Neuronal stem cell (in vitro differentiated cells): ENCODE results near the gene NKX2-8.

ENCODE experiments used
- DNase-seq: peaks from one replicate; pipeline ENCODE4 v3.0.0-alpha.2; 2013; ENCODE audit warnings: low spot score
- H2AFZ ChIP-seq: one replicate; pipeline ENCODE4 v1.6.1; 2013; ENCODE audit warnings: mild to moderate bottlenecking, low read length, inconsistent platforms
- H2AK5ac ChIP-seq: 2 replicates; pipeline ENCODE4 v1.6.1; 2013; ENCODE audit warnings: low read depth, mild to moderate bottlenecking, inconsistent platforms, low read length, moderate library complexity, mixed read lengths
- H2BK120ac ChIP-seq: 2 replicates; pipeline ENCODE4 v1.6.1; 2013; ENCODE audit warnings: low read depth, mild to moderate bottlenecking, inconsistent platforms, low read length, moderate library complexity, mixed read lengths
- H2BK12ac ChIP-seq: one replicate; pipeline ENCODE4 v1.6.1; 2013; ENCODE audit warnings: low read length, inconsistent platforms
- H2BK15ac ChIP-seq: 2 replicates; pipeline ENCODE4 v1.6.1; 2013; ENCODE audit warnings: mild to moderate bottlenecking, low read length, inconsistent platforms, mixed read lengths
- H2BK5ac ChIP-seq: one replicate; pipeline ENCODE4 v1.6.1; 2013; ENCODE audit warnings: inconsistent platforms, mild to moderate bottlenecking, low read length, moderate library complexity
- H3K14ac ChIP-seq: one replicate; pipeline ENCODE4 v1.6.1; 2013; ENCODE audit warnings: low read length, inconsistent platforms
- H3K18ac ChIP-seq: 2 replicates; pipeline ENCODE4 v1.6.1; 2013; ENCODE audit warnings: low read length, inconsistent platforms
- H3K23ac ChIP-seq: 2 replicates; pipeline ENCODE4 v1.6.1; 2013; ENCODE audit warnings: low read depth, mild to moderate bottlenecking, mixed read lengths, low read length, inconsistent platforms; ENCODE audit not compliant: poor library complexity
- H3K27ac ChIP-seq: replicated peaks from 3 replicates; pipeline ENCODE4 v1.5.1; 2013; ENCODE audit warnings: low read length, inconsistent platforms
- H3K27me3 ChIP-seq, 3 experiments: 2 replicates each; pipeline ENCODE4 v1.6.1; 2013; ENCODE audit warnings: low read length in 3 of 3, mild to moderate bottlenecking in 2 of 3, inconsistent platforms in 1 of 3, low read depth in 1 of 3, mixed read lengths in 1 of 3, moderate library complexity in 1 of 3; ENCODE audit not compliant: control insufficient read depth in 3 of 3, insufficient read depth in 3 of 3
- H3K36me3 ChIP-seq, 2 donors: replicated peaks in 1 of 2; 2 replicates each; pipeline ENCODE4 v1.6.1; 2013; ENCODE audit warnings: low read length in 2 of 2; ENCODE audit not compliant: control insufficient read depth in 2 of 2, insufficient read depth in 2 of 2
- H3K4ac ChIP-seq: 2 replicates; pipeline ENCODE4 v1.6.1; 2013; ENCODE audit warnings: inconsistent platforms, mild to moderate bottlenecking, low read length, moderate library complexity
- H3K4me1 ChIP-seq, 2 donors: 1 replicate in 1 of 2; 2 replicates in 1 of 2; pipeline ENCODE4 v1.6.1; 2013; ENCODE audit warnings: low read length in 2 of 2, low read depth in 1 of 2; ENCODE audit not compliant: control insufficient read depth in 2 of 2, insufficient read depth in 1 of 2
- H3K4me2 ChIP-seq: one replicate; pipeline ENCODE4 v1.6.1; 2013; ENCODE audit warnings: mild to moderate bottlenecking, low read length, inconsistent platforms; ENCODE audit not compliant: insufficient read depth, poor library complexity, severe bottlenecking
- H3K4me3 ChIP-seq, 2 donors: 2 replicates each; pipeline ENCODE4 v1.5.1; 2013; ENCODE audit warnings: low read length in 2 of 2, mild to moderate bottlenecking in 2 of 2, inconsistent platforms in 1 of 2, moderate library complexity in 1 of 2
- H3K79me1 ChIP-seq: one replicate; pipeline ENCODE4 v1.6.1; 2013; ENCODE audit warnings: low read depth, mild to moderate bottlenecking, inconsistent platforms, low read length, moderate library complexity
- H3K9ac ChIP-seq: one replicate; pipeline ENCODE4 v1.6.1; 2013; ENCODE audit warnings: mild to moderate bottlenecking, low read depth, low read length, inconsistent platforms; ENCODE audit not compliant: poor library complexity
- H3K9me3 ChIP-seq, 2 donors: replicated peaks in 1 of 2; 2 replicates each; pipeline versions ENCODE3 to v1.6.1; 2013; ENCODE audit warnings: low read length in 2 of 2, mild to moderate bottlenecking in 2 of 2, inconsistent platforms in 1 of 2, low read depth in 1 of 2, mixed read lengths in 1 of 2, moderate library complexity in 1 of 2; ENCODE audit not compliant: control insufficient read depth in 2 of 2, insufficient read depth in 1 of 2
- H4K8ac ChIP-seq: one replicate; pipeline ENCODE4 v1.6.1; 2013; ENCODE audit warnings: low read depth, mild to moderate bottlenecking, inconsistent platforms, low read length, moderate library complexity
- H4K91ac ChIP-seq: one replicate; pipeline ENCODE4 v1.6.1; 2013; ENCODE audit warnings: low read length, low read depth, mild to moderate bottlenecking, inconsistent platforms; ENCODE audit not compliant: poor library complexity
- WGBS, 2 donors: extraction: QIAGEN DNeasy Blood & Tissue Kit; methylation state at CpG; one replicate each; pipeline ENCODE4 v1.1.7; 2013; ENCODE audit warnings: missing lambda C conversion rate in 2 of 2, mixed read lengths in 1 of 2; ENCODE audit not compliant: insufficient read length in 2 of 2, insufficient replicate concordance in 1 of 2; ENCODE audit errors: extremely low coverage in 2 of 2; 5-methylcytosine and 5-hydroxymethylcytosine counted together

Gene NKX2-8

GRCh38 chr14:36591482-36591881 lies 9.1 kb upstream of the NKX2-8 start:
- Histone ChIP-seq H3K4me2 (no peak overlapping the region), H4K91ac (no peak overlapping the region), H3K36me3 (no peaks in the 10 kb centered on the region), H3K9me3 (peaks cover 0 to 3% of the 10 kb centered on the region in 2 donors), H3K27ac (no peak overlapping the region), H3K79me1 (no peaks in the 10 kb centered on the region), H3K14ac (no peak overlapping the region), H3K4ac (no peak overlapping the region), H2BK12ac (no peak overlapping the region), H4K8ac (no peak overlapping the region), H3K4me3 (no peak overlapping the region), H3K18ac (no peak overlapping the region), H2BK120ac (no peak overlapping the region), H2AK5ac (no peak overlapping the region), H3K23ac (no peak overlapping the region), H3K27me3 (peaks cover 5 to 91% (median 39%) of the 10 kb centered on the region in 3 experiments), H2BK5ac (no peak overlapping the region), H2AFZ (no peak overlapping the region), H3K4me1 (peaks cover 0 to 2% of the 10 kb centered on the region in 2 donors), H2BK15ac (no peak overlapping the region), H3K9ac (no peak overlapping the region)
- no peak for DNase-seq

- no peak overlapping the region for H3K14ac ChIP-seq
- H3K4me2 ChIP-seq = no peak overlapping the region
- no peak for DNase-seq
- H3K18ac ChIP-seq = no peak overlapping the region
- H3K9ac ChIP-seq = no peak overlapping the region
- no peak overlapping the region for H3K4me3 ChIP-seq
- H2BK120ac ChIP-seq = no peak overlapping the region
- no peak overlapping the region for H3K23ac ChIP-seq
- no peak overlapping the region for H4K8ac ChIP-seq
- peaks cover 12 to 94% (median 58%) of the 10 kb centered on the region in 3 experiments for H3K27me3 ChIP-seq
- no peak overlapping the region for H2AK5ac ChIP-seq
- no peak overlapping the region for H2BK12ac ChIP-seq
- H3K4ac ChIP-seq = no peak overlapping the region
- no peaks in the 10 kb centered on the region for H3K9me3 ChIP-seq
- H3K36me3 ChIP-seq = no peaks in the 10 kb centered on the region
- H3K79me1 ChIP-seq = no peaks in the 10 kb centered on the region
- no peak overlapping the region for H3K27ac ChIP-seq
- peaks cover 0 to 2% of the 10 kb centered on the region in 2 donors for H3K4me1 ChIP-seq
- no peak overlapping the region for H4K91ac ChIP-seq
- no CpG with 5 or more reads among the region's 7 CpGs for WGBS, 2 donors
- no peak overlapping the region for H2BK5ac ChIP-seq
- no peak overlapping the region for H2AFZ ChIP-seq
- H2BK15ac ChIP-seq = no peak overlapping the region
These were observed 6.4 kb upstream of the NKX2-8 start for GRCh38 chr14:36588788-36589187.

GRCh38 chr14:36588119-36588518 lies 5.7 kb upstream of the NKX2-8 start:
- Histone ChIP-seq H2AK5ac (no peak overlapping the region), H3K27ac (no peak overlapping the region), H3K4ac (no peak overlapping the region), H3K79me1 (no peaks in the 10 kb centered on the region), H2BK120ac (no peak overlapping the region), H4K8ac (no peak overlapping the region), H3K4me2 (no peak overlapping the region), H3K4me1 (peaks cover 0 to 2% of the 10 kb centered on the region in 2 donors), H3K18ac (no peak overlapping the region), H3K27me3 (peaks cover 18 to 94% (median 65%) of the 10 kb centered on the region in 3 experiments), H2BK5ac (no peak overlapping the region), H4K91ac (no peak overlapping the region), H3K14ac (no peak overlapping the region), H3K4me3 (no peak overlapping the region), H3K9ac (no peak overlapping the region), H3K36me3 (no peaks in the 10 kb centered on the region), H2AFZ (no peak overlapping the region), H3K23ac (no peak overlapping the region), H2BK15ac (no peak overlapping the region), H2BK12ac (no peak overlapping the region), H3K9me3 (no peaks in the 10 kb centered on the region)
- no peak for DNase-seq
- WGBS, 2 donors = no CpG with 5 or more reads among the region's 5 CpGs

GRCh38 chr14:36585100-36585499 lies 2.7 kb upstream of the NKX2-8 start:
- no CpG with 5 or more reads among the region's 5 CpGs for WGBS, 2 donors
- no peak for DNase-seq
- H2BK12ac ChIP-seq = no peak overlapping the region
- H2AK5ac ChIP-seq = no peak overlapping the region
- no peaks in the 10 kb centered on the region for H3K79me1 ChIP-seq
- H3K4me2 ChIP-seq = no peak overlapping the region
- H2BK120ac ChIP-seq = no peak overlapping the region
- no peaks in the 10 kb centered on the region for H3K36me3 ChIP-seq
- H3K9me3 ChIP-seq = no peaks in the 10 kb centered on the region
- H2AFZ ChIP-seq = no peak overlapping the region
- H3K23ac ChIP-seq = no peak overlapping the region
- H3K27ac ChIP-seq = no peak overlapping the region
- H2BK15ac ChIP-seq = no peak overlapping the region
- H4K91ac ChIP-seq = no peak overlapping the region
- no peak overlapping the region for H3K18ac ChIP-seq
- no peak overlapping the region for H2BK5ac ChIP-seq
- no peak overlapping the region for H3K9ac ChIP-seq
- H3K4ac ChIP-seq = no peak overlapping the region
- peaks cover 37 to 97% (median 77%) of the 10 kb centered on the region in 3 experiments for H3K27me3 ChIP-seq
- no peak overlapping the region for H4K8ac ChIP-seq
- H3K14ac ChIP-seq = no peak overlapping the region
- no peak overlapping the region for H3K4me3 ChIP-seq
- peaks cover 0 to 8% of the 10 kb centered on the region in 2 donors for H3K4me1 ChIP-seq
